HG03460 (cell line): ENCODE data around the gene HTT.
"Not testable (repeated sequence)": the region's sequence is repeated elsewhere in the genome, so short reads cannot be mapped to it uniquely, and the experiment has no call there.

Experiments
- ATAC-seq: cut with Tn5 transposase; IDR thresholded peaks from one replicate; pipeline ENCODE4 v1.9.1; 2021; ENCODE audit not compliant: unreplicated experiment

HTT gene

GRCh38 chr4:3161044-3161443 is 86.6 kb downstream of the HTT start:
- ATAC-seq, result not testable (repeated sequence)

- not testable (repeated sequence) for ATAC-seq
Observed at GRCh38 chr4:3166434-3166833, 92.0 kb downstream of the HTT start.

DNA sequence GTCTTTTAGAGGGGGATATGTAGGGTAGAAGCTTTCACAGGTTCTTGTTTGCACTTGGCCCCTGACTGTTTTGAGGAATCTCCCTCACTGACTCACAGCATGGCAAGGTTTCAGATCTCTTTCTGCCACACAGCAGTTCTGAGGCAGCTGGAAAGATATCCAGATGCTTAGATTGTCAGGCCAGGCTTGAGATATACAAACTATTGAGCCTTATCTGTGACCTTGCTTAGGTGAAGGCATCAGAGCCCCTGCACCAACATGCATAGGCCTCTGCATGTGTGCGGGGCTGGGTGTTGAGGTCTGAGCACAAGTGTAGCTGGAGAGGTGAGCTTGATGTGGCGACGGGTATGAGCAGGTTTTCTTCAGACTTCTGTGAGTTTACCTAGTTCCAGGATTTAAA is 93.5 kb downstream of the HTT start:
- ATAC-seq, result no peak

- no peak for ATAC-seq
Observed at GRCh38 chr4:3174371-3175338, 100.2 kb downstream of the HTT start.

- ATAC-seq, result no peak
Observed at GRCh38 chr4:3176367-3177229, 102.1 kb downstream of the HTT start.

- ATAC-seq, result no peak
Observed at GRCh38 chr4:3177426-3177825, 102.9 kb downstream of the HTT start.

GRCh38 chr4:3177905-3178304 is 103.4 kb downstream of the HTT start:
- ATAC-seq, result no peak

- no peak for ATAC-seq
Observed at GRCh38 chr4:3178351-3178750, 103.9 kb downstream of the HTT start.

DNA sequence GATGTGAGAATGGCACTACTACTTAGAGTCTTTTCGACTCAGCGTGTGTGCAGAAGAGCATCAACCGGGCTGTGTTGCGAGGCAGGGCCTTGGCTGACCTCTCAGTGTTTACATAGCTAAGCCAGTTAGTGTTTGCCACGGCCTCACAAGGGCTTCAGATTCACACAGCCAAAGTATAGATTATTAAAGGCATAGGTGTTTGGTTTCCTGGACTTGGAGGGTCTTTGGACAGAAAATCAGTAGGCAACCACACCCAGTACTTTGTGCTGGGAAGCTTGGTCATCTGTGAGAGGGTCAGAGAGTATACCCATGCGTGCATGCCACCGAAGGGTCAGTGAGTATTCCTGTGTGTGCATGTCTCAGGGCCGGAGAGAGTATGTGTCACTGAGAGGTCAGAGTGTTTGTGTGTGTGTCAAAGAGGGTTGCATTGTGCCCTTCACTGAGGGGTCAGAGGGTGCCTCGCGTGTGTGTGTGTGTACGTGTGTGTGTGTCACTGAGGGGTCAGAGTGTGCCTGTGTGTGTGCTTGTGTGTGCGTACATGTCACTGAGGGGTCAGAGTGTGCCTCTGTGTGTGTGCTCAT is 104.7 kb downstream of the HTT start:
- no peak for ATAC-seq

DNA sequence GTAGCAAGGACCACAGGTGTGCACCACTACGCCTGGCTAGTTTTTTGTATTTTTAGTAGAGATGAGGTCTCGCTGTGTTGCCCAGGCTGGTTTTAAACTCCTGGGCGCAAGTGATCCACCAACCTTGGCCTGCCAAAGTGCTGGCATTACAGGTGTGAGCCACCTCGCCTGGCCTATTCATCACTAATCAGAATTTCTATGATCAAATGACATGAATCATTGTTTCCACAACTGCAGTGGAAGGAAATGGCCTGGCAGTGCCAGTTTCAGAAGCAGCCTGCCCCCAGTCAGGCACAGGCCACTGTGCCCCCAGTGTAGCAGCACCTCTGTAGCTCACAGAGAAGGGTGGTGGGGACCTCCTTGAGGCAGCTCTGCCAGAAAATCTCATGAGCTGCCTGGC is 108.5 kb downstream of the HTT start:
- no peak for ATAC-seq

DNA sequence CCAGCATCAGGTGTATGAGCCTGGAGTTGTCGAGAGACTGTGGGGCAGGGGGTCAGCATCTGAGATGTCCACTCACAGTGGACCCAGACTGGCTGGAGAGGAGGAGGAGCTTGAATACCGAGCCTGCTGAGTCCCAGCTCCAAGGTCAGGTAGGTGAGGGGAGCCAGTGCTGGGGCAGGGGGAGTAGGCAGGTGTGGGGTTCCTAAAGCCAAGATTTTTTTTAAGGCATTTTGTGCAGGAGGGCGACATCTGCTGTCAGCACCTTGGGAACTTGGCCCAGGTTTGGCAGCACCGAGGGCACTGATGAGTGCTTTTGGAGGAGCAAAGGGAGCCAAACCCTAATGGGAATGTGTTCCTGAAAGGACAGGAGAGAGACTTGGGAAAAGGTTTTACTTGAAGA is 110.2 kb downstream of the HTT start:
- no peak for ATAC-seq

- ATAC-seq, result no peak
Observed at GRCh38 chr4:3186609-3187008, 112.1 kb downstream of the HTT start.

- ATAC-seq, result no peak
Observed at GRCh38 chr4:3188118-3188517, 113.6 kb downstream of the HTT start.

GRCh38 chr4:3189459-3189858 is 115.0 kb downstream of the HTT start:
- no peak for ATAC-seq

GRCh38 chr4:3190549-3190948 is 116.1 kb downstream of the HTT start:
- ATAC-seq, result no peak

DNA sequence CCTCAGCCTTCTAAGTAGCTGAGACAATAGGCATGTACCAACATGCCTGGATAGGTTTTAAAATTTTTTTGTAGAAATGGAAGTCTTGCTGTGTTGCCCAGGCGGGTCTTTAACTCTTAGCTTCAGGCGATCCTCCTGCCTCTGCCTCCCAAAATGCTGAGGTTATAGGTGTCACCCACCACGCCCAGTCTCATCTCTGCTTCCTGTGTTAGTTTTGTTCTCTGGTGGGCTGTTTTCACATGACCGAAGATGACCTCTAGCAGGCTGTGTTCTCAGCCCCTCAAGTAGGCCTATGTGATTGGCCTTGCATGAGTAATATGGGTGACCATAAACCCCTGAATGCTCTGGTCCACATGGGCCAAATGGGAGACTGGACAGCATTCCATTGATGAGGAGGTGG is 117.7 kb downstream of the HTT start:
- no peak for ATAC-seq

DNA sequence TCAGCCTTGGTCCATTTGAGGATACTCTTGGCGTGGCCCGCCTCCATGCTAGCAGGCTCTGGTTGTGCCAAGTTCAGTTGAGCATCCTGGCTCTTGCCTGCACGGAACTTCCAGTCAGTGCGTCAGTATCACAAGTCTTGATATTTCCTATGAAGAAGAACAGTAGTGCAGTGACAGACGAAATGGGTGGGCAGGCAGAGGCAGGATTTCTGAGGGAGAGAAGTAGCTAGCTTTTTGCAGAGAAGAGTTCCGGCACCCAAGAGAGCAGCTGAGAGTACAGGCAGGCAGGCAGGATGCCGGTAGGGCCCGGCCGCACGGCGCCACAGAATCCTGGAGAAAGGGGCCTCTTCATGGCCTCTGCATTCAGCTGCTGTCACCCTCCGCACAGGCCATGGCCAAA is 118.3 kb downstream of the HTT start:
- ATAC-seq, result no peak

- no peak for ATAC-seq
Observed at GRCh38 chr4:3193531-3194203, 119.2 kb downstream of the HTT start.

DNA sequence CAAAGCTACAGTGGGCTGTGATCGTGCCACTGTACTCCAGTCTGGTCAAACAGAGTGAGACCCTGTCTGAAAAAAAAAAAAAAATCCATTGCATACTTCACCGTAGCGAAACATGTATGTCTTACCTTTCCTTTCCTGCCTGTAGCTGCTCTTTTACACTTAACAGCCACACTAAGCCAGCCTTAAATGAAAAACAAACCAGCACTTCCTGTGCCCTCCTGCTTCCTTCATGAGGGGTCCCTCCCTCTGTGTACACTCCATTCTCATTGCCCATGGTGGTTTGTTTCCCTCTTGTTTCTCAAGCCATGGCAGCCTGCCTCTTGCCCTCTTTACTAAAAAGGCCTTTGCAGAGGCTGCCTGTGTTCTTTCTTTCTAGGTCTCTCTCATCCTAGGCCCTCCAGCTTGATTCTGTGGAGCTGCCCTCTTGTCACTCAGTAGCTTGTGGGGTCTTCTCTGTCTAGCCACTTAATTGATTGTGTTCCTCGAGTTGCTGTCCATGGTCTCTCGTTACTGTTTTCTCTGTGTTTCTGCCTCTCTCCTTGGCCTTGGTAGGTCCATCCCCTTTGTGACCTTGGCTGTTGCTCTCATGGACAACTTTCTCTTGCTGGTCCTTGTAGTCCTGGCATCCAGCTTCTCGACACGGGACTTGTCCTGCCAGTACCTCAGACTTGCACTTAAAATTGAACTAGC is 122.3 kb downstream of the HTT start:
- ATAC-seq, result no peak

DNA sequence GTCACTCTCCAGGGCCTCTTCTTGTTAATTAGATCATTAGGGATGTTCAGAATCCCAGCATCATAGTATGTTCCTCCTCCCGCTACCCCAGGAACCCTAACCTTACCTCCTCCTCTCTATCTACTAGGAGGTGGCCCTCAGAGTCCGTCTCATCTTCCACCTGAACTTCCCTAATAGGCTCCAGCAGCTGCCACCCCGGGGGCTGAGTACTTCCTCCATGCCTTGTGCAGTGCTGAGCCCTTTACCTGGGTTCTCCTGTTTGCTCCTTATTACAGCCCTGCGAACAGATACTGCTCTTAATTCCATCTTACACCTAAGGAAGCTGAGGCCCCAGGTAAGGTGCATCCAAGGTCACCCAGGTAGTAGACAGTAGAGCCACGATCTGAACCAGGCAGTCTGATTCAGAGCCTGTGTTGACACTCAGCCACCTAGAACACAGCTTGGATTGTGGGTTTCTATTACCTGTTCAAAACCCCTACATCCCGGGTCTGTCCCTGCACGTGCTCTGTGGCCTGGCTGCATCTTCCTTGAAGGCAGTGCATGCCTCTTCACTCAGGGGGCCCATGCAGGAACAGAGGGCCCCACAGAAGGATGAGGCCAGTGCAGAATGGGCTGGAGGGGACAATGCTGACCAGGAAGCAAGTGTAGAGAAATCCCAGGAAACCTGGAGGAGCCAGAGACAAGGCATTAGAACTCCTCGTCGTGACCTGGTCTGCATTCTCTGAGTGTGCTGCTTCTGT is 123.1 kb downstream of the HTT start:
- ATAC-seq, result no peak
